CD4-positive, alpha-beta T cell treated with Interferon alpha-2 for 1 hour (primary cell): ENCODE results near the gene XYLB.

Experiments used
- DNase-seq, 2 donors: peaks; one replicate each; pipeline ENCODE4 v3.0.0-alpha.2; 2020 to 2022

XYLB gene

DNA sequence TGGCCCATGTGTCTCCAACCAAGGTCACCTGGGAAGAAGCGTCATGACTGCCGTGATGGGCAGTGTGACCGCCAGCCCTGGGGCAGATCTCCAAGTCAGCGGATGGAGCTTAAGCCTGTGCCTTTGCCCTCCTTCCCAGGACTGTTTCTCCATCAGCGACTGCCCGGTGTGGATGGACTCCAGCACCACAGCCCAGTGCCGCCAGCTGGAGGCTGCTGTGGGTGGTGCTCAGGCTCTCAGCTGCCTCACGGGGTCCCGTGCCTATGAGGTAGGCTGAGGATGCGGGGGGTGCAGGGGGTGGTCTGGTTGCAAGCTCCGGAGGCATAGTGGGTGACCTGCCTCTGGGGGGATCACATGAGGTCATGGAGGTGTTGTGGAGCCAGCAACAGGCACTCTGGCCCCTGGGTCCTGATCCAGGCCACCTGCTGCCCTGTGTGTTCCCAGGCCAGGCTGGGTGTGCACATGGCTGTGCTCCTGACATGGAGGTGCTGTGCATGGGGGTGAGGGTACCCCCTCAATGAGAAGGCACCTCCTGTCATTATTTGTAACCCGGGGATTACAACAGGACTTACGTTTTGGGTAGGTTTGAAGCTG, 19.0 kb downstream of the XYLB start:
- no peak for DNase-seq

DNA sequence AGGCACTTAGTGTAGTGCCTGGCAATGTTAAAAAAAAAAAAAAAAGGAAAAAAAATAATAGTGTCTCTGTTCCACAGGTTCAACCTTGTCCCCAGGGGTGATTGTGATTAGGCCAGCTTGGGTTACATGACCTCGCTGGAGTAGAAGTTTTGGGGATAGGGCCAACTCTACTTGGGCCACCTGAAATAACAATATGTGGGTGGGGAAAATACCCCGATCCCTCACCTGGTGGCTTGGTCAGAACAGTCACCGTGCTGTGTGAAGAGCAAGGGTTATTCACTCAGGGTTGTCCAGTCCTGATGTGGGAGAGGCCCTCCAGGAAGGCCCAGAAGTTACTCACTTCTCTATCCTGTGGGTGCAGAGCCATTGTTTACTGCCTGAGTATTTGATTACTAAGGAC, 19.5 kb downstream of the XYLB start:
- DNase-seq, result no peak

DNA sequence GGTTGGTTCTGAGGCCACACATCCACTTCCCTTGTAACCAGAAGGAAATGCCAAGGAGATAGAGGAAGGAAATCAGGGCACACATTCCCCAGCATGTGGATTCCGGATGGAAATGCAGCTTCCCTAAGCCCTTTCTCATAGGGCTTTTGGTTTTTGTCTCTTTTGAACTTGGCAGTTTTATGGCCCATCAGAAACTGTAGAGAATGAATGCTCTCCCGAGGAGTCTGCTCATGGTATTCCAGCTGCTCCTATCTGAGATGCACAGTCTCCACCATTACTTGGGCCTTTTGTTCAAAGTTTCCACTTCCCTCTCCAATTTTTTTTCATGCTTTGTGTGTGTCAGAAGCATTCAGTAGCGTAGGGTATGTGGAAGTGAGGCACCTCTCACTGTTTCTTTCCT, 21.2 kb downstream of the XYLB start:
- no peak for DNase-seq

GRCh38 chr3:38368238-38368637, 21.7 kb downstream of the XYLB start:
- DNase-seq, result no peak

- no peak for DNase-seq
These were observed 22.6 kb downstream of the XYLB start for GRCh38 chr3:38369186-38369585.

DNA sequence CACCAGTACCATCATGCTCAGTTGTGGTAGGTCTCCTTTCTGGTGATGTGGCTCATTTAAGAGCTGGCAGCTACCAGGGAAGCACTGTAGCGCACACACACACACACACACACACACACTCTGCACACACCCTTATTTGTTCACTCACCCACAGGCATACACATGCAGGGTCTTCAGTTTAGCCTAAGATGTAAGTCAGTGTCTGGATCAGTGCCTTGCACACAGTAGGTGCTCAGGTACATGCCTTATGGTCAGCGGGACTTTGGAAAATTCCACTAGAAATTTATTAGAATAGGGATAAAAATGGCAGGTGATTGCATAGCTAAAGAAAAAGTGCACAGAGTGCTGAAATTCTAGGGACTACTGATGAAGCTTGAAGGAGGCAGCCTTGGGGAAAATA, 23.6 kb downstream of the XYLB start:
- DNase-seq, result no peak

- no peak for DNase-seq
These were observed 24.3 kb downstream of the XYLB start for GRCh38 chr3:38370861-38371260.

DNA sequence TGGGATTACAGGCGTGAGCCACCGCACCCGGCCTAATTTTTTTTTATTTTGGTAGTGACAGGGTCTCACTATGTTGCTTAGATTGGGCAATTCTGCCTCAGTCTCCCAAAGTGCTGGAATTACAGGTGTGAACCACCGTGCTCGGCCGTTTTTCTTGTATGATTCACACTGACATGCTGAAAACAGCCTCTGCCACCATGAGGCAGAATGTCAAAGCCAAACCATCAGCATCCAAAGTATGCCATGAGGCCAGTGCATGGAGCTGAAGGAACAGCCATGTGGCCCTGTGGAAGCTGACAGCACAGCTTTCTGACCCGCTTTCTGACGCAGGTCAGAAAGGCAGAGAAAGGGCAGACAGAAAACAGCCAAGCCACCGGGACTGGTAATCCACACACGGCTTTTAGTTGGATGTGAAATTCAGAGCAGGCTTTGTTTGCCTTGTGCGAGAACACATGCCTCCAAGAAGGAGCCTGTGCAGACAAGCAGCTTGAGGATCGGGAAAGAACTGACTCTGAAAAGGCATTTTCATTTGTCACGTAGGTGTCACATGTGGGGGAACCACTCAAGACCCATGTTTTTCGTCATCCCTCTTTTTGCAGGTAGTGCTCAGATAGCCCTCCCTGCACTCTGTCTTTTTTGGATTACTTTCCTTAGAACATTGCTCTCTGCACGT, 25.1 kb downstream of the XYLB start:
- DNase-seq, result no peak

GRCh38 chr3:38372214-38372601, 25.6 kb downstream of the XYLB start:
- DNase-seq, result no peak

DNA sequence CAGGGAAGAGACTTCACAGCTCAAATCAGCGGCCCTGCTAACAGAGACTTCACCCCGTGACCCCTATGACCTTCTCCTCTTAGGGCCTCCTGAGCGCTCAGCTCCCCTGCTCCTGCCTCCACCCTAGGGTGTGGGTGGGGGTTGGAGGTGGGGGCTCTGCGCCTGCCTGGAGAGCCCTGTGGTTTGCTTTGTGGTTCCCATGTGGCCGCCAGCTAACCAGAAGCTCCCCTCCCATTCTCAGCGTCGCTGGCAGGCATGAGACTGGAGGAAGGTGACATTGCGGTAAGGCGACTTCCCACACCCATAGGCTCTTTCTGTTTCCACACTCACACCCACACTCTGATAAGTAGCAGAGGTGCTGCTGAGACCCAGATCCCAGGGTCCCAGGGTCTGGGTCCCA, 27.6 kb downstream of the XYLB start:
- peak; percentile 20 to 50 for DNase-seq

GRCh38 chr3:38375072-38375471, 28.5 kb downstream of the XYLB start:
- DNase-seq, result no peak

DNA sequence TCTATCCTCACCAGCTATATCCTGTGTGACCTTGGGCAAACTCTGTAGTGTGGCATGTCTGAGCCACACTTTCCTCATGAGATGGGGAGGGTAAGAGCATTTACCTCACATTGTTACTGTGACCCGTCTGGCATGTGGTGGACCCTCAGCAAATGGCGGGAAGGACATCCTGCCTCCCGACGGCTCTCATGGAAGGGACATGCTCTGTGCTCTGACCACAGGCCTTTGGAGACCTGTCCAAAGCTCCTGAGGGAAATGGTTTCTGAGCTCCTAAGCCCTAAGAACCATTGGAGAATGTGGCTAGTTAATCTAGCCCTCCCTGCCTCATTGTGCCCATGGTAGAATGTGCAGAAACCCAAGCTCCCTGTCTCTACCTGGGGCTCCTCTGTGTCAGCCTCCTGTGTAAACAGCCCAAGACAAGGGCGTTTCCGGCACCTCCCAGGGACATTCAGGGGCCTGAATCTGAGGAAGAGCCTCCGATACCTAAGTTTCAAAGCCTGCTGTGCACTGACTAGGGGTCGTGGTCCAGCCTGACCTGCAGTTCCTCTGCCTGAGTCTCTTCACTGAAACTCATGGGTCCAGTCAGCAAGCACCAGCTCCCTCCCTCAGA, 29.0 kb downstream of the XYLB start:
- DNase-seq, result no peak

GRCh38 chr3:38376098-38376816, 29.7 kb downstream of the XYLB start:
- DNase-seq, result no peak

- DNase-seq, result no peak
These were observed 32.7 kb downstream of the XYLB start for GRCh38 chr3:38379201-38379770.

GRCh38 chr3:38382506-38383080, 36.0 kb downstream of the XYLB start:
- no peak for DNase-seq

DNA sequence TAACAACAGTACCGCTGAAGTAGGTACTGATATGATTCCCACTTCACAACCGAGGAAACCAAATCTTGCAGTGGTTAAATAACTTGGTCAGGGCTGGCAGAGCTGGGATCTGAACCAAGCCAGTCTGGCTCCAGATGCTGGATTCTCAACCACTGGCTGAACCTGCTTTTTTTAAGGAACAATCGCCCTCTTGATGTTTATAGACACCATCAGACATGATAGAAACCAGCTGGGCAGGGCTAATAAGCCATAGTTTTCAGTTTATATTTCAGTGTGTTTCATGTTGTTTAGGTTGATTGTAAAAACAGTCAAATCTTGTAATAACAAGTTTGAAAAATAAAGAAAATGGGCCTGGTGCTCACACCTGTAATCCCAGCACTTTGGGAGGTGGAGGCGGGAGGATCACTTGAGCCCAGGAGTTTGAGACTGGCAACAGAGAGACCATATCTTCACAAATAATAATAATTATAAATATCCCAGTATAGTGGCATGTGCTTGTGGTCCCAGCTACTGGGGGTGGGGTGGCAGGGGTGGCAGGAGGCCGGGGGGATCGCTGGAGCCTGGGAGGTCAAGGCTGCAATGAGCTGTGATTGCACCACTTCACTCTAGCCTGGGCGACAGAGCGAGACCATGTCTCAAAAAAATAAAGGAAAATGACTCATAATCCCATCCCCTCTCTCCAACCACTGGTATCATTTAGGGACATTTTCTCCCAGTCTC, 36.7 kb downstream of the XYLB start:
- no peak for DNase-seq

DNA sequence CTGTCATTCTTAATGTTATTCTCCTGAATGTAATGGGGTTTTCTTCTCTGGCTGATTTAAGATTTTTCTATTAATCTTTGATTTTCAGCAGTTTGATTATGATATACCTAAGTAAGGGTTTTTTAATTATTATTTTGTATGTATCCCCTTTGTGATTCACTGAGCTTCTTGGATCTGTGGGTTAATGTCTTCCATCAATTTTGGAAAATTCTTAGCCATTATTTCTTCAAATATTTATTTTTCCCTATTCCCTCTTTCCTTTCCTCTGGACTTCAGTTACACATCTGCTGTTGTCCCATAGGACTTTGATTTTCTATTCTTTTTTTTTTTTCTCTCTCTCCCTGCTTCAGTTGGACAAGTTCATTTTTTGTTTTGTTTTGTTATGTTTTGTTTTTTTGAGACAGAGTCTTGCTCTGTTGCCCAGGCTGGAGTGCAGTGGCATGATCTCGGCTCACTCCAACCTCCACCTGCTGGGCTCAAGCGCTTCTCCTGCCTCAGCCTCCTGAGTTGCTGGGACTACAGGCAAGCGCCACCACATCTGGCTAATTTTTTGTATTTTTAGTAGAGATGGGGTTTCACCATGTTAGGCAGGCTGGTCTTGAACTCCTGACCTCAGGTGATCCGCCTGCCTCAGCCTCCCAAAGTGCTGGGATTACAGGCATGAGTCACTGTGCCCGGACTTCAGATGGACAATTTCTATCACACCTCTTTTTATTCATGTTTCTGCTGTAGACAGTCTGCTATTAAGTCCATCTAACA, 40.6 kb downstream of the XYLB start:
- DNase-seq, result no peak

- no peak for DNase-seq
These were observed 41.3 kb downstream of the XYLB start for GRCh38 chr3:38387862-38388261.

GRCh38 chr3:38392604-38393163, 46.1 kb downstream of the XYLB start:
- no peak for DNase-seq

- no peak for DNase-seq
These were observed 49.7 kb downstream of the XYLB start for GRCh38 chr3:38396239-38396638.

GRCh38 chr3:38396861-38397260, 50.3 kb downstream of the XYLB start:
- no peak for DNase-seq
